ENCODE results near the gene ANAPC5. TPM values are rescaled to one million over a fixed set of nuclear protein-coding genes. Genes with fewer than 3 reads are reported as not detected.
A peak's percentile ranks its signal among the peaks of the same experiment; 100 is the strongest.

Gene ANAPC5
- total RNA-seq, 2 experiments from 2014 or later: 122 TPM

GRCh38 chr12:121334513-121335343 is 17.5 kb downstream of the ANAPC5 start:
- H3K36me3 Mint-ChIP-seq (ENCODE audit: low read depth): peaks cover 34% of the 10 kb centered on the region
- no peak overlapping the region for H3K27ac Mint-ChIP-seq
- TF ChIP-seq, protein P1, sequence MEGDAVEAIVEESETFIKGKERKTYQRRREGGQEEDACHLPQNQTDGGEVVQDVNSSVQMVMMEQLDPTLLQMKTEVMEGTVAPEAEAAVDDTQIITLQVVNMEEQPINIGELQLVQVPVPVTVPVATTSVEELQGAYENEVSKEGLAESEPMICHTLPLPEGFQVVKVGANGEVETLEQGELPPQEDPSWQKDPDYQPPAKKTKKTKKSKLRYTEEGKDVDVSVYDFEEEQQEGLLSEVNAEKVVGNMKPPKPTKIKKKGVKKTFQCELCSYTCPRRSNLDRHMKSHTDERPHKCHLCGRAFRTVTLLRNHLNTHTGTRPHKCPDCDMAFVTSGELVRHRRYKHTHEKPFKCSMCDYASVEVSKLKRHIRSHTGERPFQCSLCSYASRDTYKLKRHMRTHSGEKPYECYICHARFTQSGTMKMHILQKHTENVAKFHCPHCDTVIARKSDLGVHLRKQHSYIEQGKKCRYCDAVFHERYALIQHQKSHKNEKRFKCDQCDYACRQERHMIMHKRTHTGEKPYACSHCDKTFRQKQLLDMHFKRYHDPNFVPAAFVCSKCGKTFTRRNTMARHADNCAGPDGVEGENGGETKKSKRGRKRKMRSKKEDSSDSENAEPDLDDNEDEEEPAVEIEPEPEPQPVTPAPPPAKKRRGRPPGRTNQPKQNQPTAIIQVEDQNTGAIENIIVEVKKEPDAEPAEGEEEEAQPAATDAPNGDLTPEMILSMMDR (IDR thresholded peaks at IDR 0.05): peak; percentile 86
- DNase-seq (peak; percentile 8), ATAC-seq (peak; percentile 88)
- intact Hi-C loops (cut with micrococcal nuclease): loop anchor here (5.0 to 10.0 kb wide), 2 partner anchors 68 to 110 kb away; partner anchors contain the start of gene RNF34
- H3K9me3 Mint-ChIP-seq: no peaks in the 10 kb centered on the region
- POLR2A ChIA-PET: interaction anchor here (0.6 to 3.3 kb wide), 3 partner anchors 12 to 112 kb away, joined by 3 to 18 read pairs (median 5); partner anchors contain the start of gene RNF34
- H3K27me3 Mint-ChIP-seq: no peaks in the 10 kb centered on the region
- no peak overlapping the region for H3K4me3 Mint-ChIP-seq
- peaks cover 3% of the 10 kb centered on the region for H3K4me1 Mint-ChIP-seq (ENCODE audit: low read depth)
- CTCF ChIA-PET: interaction anchor here (0.6 to 7.5 kb wide), 33 partner anchors 9 to 143 kb away, joined by 3 to 80 read pairs (median 6); partner anchors contain the start of genes ANAPC5 and RNF34

DNA sequence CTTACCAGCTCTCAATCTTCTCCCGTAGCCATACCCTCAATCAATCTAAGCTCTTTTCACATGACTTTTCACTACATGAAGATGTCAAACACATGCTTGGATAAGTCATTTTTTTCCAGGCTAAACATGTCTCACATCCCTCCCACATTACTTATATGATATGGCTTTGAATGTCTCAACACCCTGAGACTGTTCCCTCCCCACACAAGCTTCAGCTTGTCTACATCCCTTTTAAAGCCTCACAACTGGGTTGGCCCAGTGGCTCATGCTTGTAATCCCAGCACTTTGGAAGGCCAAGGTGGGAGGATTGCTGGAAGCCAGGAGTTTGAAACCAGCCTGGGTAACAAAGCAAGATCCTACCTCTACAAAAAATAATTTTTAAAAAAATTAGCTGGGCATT is 18.5 kb downstream of the ANAPC5 start:
- Mint-ChIP-seq H3K27me3 (no peaks in the 10 kb centered on the region), H3K27ac (no peak overlapping the region), H3K4me3 (no peak overlapping the region), H3K36me3 (ENCODE audit: low read depth) (peaks cover 41% of the 10 kb centered on the region), H3K4me1 (ENCODE audit: low read depth) (peaks cover 3% of the 10 kb centered on the region), H3K9me3 (no peaks in the 10 kb centered on the region)
- TF ChIP-seq, protein P1 (IDR thresholded peaks at IDR 0.05): no peak
- CTCF ChIA-PET: interaction anchor here (1.2 to 7.5 kb wide), 14 partner anchors 10 to 130 kb away, joined by 3 to 80 read pairs (median 6); partner anchors contain the start of genes ANAPC5 and RNF34
- intact Hi-C loops (cut with micrococcal nuclease): loop anchor here (5.0 to 10.0 kb wide), 2 partner anchors 69 to 111 kb away; partner anchors contain the start of gene RNF34
- DNase-seq (no peak), ATAC-seq (no peak)
- POLR2A ChIA-PET: interaction anchor here (3.3 kb wide), 1 partner anchor 67 kb away, joined by 18 read pairs; the partner anchor contains the start of gene RNF34

DNA sequence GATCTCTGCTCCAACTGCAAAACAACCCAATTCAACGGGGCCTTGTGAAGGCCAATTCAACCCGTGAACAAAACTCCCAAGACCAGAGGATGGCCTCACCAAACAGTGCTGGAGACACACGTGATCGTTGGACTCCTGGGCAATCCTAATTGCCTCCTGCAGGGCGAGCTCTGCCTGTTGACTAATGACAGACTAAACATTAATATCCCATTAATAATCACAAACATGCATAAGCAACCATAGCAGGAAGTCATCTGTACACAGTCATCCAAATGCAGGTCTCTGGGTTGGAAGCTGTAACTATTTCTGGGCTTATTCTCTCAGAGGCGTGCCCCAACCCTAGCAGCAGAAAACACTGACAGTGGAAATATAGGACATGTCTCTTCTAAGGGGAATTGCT is 21.0 kb downstream of the ANAPC5 start:
- TF ChIP-seq, protein P1 (IDR thresholded peaks at IDR 0.05): no peak
- Mint-ChIP-seq H3K9me3 (no peaks in the 10 kb centered on the region), H3K4me1 (ENCODE audit: low read depth) (peaks cover 3% of the 10 kb centered on the region), H3K4me3 (no peak overlapping the region), H3K27me3 (no peaks in the 10 kb centered on the region), H3K36me3 (ENCODE audit: low read depth) (peaks cover 55% of the 10 kb centered on the region), H3K27ac (no peak overlapping the region)
- ATAC-seq: no peak
- ChIA-PET POLR2A (no interaction called here), CTCF (interaction anchor here (7.5 kb wide), 1 partner anchor 111 kb away, joined by 80 read pairs; no protein-coding TSS in a partner anchor)
- intact Hi-C loops (cut with micrococcal nuclease): loop anchor here (5.0 to 10.0 kb wide), 2 partner anchors 71 to 114 kb away; partner anchors contain the start of gene RNF34
- DNase-seq: no peak

DNA sequence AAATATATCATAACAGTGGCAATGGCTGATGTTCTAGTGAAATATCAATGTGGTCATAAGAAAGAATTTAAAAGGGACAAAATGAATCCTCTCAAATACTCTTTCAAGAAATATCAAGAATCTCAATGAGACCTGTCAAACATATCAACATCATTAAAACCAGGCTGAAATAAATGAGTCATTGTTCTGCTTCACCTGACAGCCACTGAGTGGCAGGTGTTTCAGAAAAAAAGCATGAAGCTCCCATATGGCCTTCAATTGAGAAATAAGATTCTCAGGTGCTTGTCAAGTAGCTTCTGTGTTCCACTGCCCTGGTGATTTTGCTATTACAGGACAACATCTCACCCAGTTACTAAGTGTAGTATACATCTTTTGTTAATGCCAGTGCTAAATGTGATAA is 21.5 kb downstream of the ANAPC5 start:
- TF ChIP-seq, protein P1 (IDR thresholded peaks at IDR 0.05): no peak
- Mint-ChIP-seq H3K4me1 (ENCODE audit: low read depth) (peaks cover 3% of the 10 kb centered on the region), H3K4me3 (no peak overlapping the region), H3K36me3 (ENCODE audit: low read depth) (peaks cover 60% of the 10 kb centered on the region), H3K27me3 (no peaks in the 10 kb centered on the region), H3K9me3 (no peaks in the 10 kb centered on the region), H3K27ac (no peak overlapping the region)
- ChIA-PET CTCF (interaction anchor here (0.7 to 7.5 kb wide), 2 partner anchors 64 to 111 kb away, joined by 3 to 80 read pairs; no protein-coding TSS in a partner anchor), POLR2A (no interaction called here)
- intact Hi-C loops (cut with micrococcal nuclease): loop anchor here (5.0 to 10.0 kb wide), 2 partner anchors 72 to 114 kb away; partner anchors contain the start of gene RNF34
- ATAC-seq (no peak), DNase-seq (no peak)
